Cardiac fibroblast (primary cell): Measurements from ENCODE around the gene REEP3.
A peak's percentile ranks its signal among the peaks of the same experiment; 100 is the strongest.
"Not testable (repeated sequence)": the region's sequence is repeated elsewhere in the genome, so short reads cannot be mapped to it uniquely, and the experiment has no call there.

Source experiments
- DNase-seq, 2 donors: peaks; one replicate each; pipeline versions ENCODE4 v3.0.0 to v3.0.0-alpha.2; 2010; ENCODE audit warnings: low read depth in 2 of 2
- H3K4me3 ChIP-seq, 2 donors: replicated peaks in 1 of 2; 1 replicate in 1 of 2; 2 replicates in 1 of 2; pipeline ENCODE4 v1.5.1; 2011; ENCODE audit warnings: low read depth in 2 of 2, low read length in 2 of 2, mild to moderate bottlenecking in 2 of 2, moderate library complexity in 1 of 2
- TF ChIP-seq, protein P1 (sequence below): IDR thresholded peaks from one replicate; pipeline ENCODE4 v1.5.1; 2011; ENCODE audit warnings: low read depth, mild to moderate bottlenecking, low read length, inconsistent platforms

REEP3 gene

DNA sequence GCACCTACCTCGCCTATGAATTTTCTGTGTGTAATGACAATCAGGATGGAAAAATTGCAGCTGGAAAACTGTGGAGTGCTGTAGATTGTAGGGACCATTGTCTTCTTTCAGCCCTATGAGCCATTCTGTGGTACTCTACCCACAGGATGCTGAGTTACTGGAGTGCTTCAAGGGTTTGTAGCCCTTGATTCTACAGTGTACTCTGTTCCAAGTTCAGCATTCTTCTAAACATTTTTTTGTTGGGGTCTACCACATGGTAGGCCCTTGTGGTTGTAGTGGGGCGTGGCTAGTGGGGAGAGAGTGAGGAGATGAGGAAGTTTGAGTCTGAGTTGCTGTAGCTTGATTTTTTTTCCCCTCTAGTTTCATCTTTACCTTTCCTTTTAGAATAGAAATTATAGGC lies 33.5 kb downstream of the REEP3 start:
- no peak overlapping the region for H3K4me3 ChIP-seq
- TF ChIP-seq, protein P1, sequence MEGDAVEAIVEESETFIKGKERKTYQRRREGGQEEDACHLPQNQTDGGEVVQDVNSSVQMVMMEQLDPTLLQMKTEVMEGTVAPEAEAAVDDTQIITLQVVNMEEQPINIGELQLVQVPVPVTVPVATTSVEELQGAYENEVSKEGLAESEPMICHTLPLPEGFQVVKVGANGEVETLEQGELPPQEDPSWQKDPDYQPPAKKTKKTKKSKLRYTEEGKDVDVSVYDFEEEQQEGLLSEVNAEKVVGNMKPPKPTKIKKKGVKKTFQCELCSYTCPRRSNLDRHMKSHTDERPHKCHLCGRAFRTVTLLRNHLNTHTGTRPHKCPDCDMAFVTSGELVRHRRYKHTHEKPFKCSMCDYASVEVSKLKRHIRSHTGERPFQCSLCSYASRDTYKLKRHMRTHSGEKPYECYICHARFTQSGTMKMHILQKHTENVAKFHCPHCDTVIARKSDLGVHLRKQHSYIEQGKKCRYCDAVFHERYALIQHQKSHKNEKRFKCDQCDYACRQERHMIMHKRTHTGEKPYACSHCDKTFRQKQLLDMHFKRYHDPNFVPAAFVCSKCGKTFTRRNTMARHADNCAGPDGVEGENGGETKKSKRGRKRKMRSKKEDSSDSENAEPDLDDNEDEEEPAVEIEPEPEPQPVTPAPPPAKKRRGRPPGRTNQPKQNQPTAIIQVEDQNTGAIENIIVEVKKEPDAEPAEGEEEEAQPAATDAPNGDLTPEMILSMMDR: no peak
- DNase-seq: peak; percentile 82 to 92

DNA sequence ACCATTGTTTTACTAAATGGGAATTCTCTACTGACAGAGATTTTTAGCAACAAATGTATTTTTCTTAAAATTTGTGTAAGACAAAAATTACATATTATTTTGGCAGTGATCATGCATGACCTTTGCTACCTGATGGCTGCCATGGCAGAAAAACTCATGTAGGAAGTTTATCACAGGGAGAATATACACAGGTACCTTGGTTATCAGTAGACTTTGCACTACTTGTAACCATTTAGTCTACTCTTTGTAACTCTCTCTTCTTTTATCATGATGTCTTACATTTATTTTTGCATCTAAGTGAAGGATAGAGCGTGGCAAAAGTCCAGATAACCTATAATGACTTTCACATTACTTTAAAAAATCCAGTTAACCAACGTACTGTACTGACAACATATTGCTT lies 34.1 kb downstream of the REEP3 start:
- TF ChIP-seq, protein P1: no peak
- no peak for DNase-seq
- no peak overlapping the region for H3K4me3 ChIP-seq

DNA sequence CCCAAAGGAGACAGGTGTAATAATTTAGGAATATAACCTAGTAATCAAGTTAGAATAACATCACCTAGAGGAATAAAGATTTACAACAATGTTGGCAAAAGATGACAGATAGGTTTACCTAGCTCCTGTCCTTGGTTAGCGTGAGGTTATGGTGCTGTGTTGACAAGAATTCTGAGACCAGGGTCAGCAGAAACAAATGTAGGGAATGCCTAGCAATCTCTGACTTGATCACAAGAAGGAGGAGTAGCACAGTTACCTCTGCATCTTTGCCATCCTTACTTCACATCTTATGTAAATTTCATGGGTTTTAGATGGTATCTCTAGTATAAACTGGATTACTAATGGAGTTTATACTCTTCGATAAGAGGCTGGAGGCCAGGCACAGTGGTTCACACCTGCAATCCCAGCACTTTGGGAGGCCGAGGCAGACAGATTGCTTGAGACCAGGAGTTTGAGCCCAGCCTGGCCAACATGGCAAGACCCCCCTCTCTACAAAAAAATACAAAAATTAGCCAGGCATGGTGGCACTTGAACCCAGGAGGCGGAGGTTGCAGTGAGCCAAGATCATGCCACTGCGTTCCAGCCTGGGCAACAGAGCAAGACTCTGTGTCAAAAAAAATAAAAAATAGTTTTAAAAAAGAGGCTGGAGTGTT lies 37.1 kb downstream of the REEP3 start:
- no peak for DNase-seq
- TF ChIP-seq, protein P1: no peak
- H3K4me3 ChIP-seq: no peak overlapping the region

DNA sequence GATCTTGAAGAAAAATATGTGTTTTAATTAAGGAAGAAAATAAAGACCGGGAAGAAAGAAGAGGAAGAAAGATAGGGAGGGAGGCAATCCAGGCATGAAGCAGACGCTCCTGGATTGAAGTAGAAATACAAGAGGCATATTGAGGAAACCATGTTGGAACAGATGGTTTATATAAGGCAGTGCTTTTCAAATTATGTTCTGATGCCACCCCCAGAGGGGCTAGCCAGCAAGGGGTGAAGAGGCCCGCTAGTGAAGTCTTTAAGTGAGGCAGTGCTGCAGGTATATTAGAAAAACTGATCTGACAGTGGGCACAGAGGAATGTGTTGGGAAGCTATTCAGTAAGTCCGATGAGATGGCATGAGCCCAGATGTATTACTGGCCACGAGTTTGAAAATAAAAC lies 40.1 kb downstream of the REEP3 start:
- no peak overlapping the region for H3K4me3 ChIP-seq
- TF ChIP-seq, protein P1: no peak
- DNase-seq: no peak

DNA sequence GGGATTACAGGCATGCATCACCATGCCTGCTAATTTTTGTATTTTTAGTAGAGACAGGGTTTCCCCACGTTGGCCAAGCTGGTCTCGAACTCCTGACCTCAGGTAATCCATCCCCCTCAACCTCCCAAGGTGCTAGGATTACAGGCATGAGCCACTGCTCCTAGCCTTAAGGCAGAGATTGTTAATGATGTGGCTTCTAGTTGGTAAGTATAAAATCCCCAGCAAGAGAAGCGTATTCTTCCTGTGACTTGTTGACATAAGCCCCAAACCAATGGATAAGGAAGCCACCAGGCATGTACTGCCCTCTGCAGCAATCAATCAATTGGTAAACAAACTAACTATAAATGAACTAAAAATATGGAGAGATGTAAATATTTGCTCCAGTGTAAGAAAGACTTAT lies 41.2 kb downstream of the REEP3 start:
- TF ChIP-seq, protein P1: no peak
- H3K4me3 ChIP-seq: no peak overlapping the region
- DNase-seq: no peak

DNA sequence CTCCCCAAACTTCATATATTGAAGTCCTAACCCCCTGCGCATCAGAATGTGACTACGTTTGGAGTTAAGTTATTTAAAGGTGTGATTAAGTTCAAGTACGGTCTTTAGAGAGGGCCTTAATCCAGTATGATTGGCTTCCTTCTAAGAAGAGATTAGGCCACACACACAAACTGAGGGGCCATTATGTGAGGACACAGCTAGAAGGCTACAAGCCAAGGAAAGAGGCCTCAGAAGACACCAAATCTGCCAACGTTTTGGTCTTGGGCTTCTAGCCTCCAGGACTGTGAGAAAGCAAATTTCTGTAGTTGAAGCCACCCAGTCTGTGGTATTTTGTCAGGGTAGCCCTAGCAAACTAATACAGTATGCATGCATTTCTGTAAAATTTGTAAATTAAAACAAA lies 41.7 kb downstream of the REEP3 start:
- TF ChIP-seq, protein P1: no peak
- DNase-seq: no peak
- H3K4me3 ChIP-seq: no peak overlapping the region

DNA sequence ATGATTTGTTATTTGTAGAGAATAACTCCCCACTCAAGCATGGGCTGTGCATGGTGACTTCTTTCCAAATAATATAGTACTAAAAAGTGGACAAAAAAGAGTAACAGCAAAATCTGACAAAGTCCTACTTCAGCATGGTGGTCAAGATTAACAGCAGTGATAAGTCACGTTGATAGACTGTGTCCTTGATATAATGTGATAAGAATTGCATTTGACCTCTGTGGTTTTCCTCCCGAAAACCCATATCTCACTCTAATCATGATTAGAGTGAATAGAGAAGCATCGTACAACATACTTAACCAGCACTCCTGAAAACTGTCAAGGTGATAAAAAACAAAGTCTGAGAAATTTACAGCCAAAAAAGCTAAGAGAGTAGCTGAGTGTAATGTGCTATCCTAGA lies 42.4 kb downstream of the REEP3 start:
- TF ChIP-seq, protein P1: no peak
- DNase-seq: no peak
- H3K4me3 ChIP-seq: no peak overlapping the region

DNA sequence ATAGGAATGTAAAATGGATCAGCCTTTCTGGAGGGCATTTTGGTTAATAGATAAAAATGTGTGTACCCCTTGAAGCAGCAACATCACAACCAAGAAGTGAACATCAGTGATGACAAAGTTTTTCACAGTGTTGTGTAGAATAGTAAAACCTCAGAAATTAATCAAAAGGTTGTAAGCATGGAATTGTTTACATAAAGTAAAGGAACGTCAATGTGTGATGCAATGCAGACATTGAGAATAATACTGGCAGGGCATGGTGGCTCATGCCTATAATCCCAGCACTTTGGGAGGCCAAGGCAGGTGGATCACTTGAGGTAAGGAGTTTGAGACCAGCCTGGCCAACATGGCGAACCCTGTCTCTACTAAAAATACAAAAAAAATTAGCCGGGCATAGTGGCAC lies 43.5 kb downstream of the REEP3 start:
- DNase-seq, H3K4me3 ChIP-seq: not testable (repeated sequence)
